Heart left ventricle (tissue), 13 donors: ENCODE measurements around the gene PLXNA1.

Source experiments
- CTCF ChIP-seq, 12 donors: fragments of 200-600 bp; sonication (generic) in 4 of 12; IDR thresholded peaks; one replicate each; pipeline versions ENCODE4 v1.5.0 to v1.8.0; 2018 to 2022; ENCODE audit warnings: antibody characterized with exemption in 12 of 12, mild to moderate bottlenecking in 5 of 12
- POLR2A ChIP-seq, 2 donors: fragments of 450-650 bp; IDR thresholded peaks; one replicate each; pipeline ENCODE4 v1.6.1; 2017; ENCODE audit warnings: antibody characterized with exemption in 2 of 2, mild to moderate bottlenecking in 2 of 2, moderate library complexity in 2 of 2
- donor health status: ischemic (EF 13 %, LVEDD 7.1; RV severe dilation, severe dysfunction).
- donor health status: DM: no; HTN: yes; CAD: no.
- donor health status: DM: no; HTN: no; CAD: no.
- donor health status: ischemic (EF 25% LVEDD 6.9; RV normal size, moderate dysfunction).
- donor health status: ischemic (EF 25% LVEDD 5.7; RV mildly dilated, moderate dysfunction).
- donor health status: ischemic (EF 35%, LVEDD 5.7; RV mildly dilated, moderate dysfunction).
- donor health status: nonischemic (EF 11% LVEDD 7.7; RV severe dilation, severe dysfunction).
- donor health status: DM: yes; HTN: yes; CAD: no.
- donor health status: PGD.
- donor health status: ischemic (EF 29% LVEDD 5.4; RV normal size, mild dysfunction).
- donor health status: nonischemic (EF 23%, LVEDD 6.1; RV moderate dilation, normal function).

GRCh38 chr3:127012091-127012490, 29.2 kb downstream of the PLXNA1 start:
- no peak for TF ChIP-seq POLR2A (IDR thresholded peaks at IDR 0.05)
- no peak for TF ChIP-seq CTCF (IDR thresholded peaks at IDR 0.05)
